WTC11 (cell line): ENCODE measurements around the gene CA7.

Experiments
- CTCF ChIP-seq: fragments of 200-600 bp; IDR thresholded peaks from 2 replicates; pipeline ENCODE4 v1.8.0; 2022; ENCODE audit warnings: antibody characterized with exemption
- FOXK1 ChIP-seq: sonication (generic); formaldehyde crosslinking; IDR thresholded peaks from 2 replicates; pipeline ENCODE4 v1.8.0; 2022; ENCODE audit warnings: mild to moderate bottlenecking, moderate library complexity, missing genetic modification reagents
- MAX ChIP-seq: sonication (generic); formaldehyde crosslinking; IDR thresholded peaks from 2 replicates; pipeline ENCODE4 v1.8.0; 2022; ENCODE audit warnings: mild to moderate bottlenecking, missing genetic modification reagents

GRCh38 chr16:66853261-66854139 is 9.3 kb downstream of the CA7 start:
- TF ChIP-seq CTCF = no peak
- TF ChIP-seq MAX (CRISPR knock-in tag) = no peak
- TF ChIP-seq FOXK1 (CRISPR knock-in tag) = no peak
